ENCODE data around the gene CAPN5.

CAPN5 gene

DNA sequence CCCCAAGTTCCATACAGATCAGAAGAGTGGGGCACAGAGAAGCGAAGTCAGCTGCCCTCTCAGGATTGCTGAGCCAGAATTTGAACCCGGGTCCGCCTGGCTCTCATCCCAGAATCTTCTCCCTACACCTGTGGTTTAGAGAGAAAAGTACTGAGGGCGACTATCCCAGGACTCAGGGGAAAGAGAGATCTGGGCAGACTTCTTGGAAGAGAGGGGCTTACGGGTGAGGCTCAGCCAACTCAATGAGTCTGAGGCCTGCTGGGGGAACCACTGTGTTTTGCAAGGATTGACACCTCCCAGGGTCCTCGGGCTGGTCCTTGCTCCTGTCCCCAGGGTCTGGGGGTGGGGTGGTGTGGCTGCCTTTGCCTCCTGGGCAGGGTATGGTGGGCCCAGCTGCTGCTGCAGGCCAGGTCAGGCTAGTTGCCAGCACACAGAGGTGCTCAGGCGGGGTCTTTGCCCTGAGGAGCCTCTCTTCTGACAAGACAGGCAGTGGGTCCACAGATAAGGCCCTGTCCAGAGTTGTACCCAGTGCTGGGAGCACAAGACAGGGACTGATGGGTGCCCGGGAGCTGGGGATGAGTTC is 1.2 kb downstream of the CAPN5 start:
- FAIRE-seq: no peak

DNA sequence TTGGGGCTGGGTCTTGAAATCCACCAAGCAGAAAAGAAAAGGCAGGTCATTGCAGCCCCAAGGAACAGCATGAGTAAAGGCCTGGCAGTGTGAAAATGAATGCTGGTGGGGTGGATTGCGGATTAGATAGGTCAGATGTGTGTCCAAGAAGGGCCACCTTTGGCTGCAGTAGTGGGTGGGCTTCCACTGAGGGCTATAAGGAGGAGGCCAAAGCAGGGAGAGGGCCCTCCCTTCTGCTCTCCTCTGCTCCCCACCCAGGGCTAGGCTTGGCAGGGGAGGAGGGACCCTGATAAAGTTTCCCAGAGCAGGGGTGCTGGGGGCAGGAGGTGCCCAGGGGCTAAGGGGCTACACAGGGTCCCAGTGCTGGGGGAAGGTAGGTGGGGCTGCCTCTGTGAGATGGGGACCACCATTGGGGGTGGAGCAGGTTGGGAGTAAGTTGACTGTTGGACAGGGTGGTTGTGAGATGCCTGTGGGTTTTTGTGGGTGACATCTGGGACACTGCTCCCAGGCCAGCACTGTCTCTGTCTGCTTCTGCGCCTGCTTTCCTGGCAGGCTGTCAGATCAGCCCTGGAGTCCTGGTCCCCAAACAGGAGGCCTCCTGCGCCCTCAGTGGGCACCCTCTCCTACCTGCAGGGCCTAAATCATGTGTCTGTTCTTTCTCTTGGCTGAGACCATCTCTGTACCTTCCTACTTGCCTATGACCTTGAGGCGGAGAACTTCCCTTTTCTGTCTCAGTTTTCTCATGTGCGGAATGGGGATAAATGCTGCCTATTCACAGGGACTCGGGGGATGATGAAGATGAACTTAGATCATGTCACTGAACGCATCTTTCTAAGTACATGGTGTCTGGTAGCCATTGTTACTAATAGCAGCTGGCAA is 1.9 kb downstream of the CAPN5 start:
- FAIRE-seq: no peak

DNA sequence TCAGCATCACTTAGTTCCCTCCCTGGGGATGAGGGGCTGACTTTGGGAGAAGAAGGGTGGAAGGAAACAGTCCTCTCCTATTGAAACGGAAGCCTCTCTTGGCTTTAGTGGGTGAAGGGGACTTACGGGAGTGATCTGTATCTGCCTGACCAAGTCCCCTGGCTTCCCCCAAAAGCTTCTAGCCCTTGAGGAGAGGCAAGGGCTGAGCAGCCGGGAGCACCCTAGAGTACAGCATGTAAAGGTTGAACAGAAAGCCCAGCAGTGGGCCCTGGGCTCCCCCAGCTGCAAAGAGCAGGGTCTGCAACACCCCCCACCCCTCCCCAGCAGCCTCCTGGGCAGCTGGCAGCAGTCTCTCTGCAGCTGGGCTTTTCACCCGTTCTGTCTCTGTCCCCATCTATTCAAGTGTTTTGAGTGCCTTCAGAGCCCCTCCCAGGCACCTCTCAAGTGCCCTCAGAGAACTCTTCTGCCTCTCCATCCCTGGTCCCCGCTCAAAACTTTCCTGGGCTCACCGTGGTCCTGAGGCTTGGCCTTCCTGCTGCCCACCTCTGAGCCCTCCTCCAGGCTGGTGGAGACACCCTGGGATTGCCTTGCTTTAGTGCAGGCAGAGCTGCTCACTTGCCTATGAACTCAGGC is 2.7 kb downstream of the CAPN5 start:
- no peak for FAIRE-seq

DNA sequence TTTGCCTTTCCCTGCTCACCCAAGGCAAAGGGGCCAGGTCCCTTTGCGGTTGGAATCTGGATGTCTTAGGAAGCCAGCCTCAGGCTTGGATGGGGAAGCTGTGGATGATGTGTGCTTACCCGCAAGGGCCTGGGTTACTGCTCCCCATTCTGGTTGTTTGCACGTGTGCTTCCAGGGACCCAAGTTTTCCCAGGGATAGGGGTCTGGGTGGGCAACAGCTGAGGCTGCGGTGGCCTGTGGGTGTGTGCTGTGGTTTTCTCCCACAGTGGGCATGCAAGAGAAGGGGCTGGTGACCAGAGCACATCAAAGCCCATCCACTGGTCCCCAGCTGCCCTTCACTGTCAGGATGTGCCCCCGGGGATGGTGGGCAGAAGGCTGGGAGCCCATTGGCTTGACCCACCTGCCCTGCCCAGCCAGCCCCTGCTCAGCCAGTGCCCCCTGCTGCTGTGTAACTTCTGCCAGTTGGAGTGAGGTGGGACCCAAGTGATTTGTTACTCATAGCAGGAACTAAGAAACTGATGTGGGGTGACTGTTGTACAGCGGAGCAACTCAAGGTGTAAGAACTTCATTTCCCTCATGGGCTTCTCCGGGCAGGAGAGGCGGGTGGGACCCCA is 3.3 kb downstream of the CAPN5 start:
- no peak for FAIRE-seq

DNA sequence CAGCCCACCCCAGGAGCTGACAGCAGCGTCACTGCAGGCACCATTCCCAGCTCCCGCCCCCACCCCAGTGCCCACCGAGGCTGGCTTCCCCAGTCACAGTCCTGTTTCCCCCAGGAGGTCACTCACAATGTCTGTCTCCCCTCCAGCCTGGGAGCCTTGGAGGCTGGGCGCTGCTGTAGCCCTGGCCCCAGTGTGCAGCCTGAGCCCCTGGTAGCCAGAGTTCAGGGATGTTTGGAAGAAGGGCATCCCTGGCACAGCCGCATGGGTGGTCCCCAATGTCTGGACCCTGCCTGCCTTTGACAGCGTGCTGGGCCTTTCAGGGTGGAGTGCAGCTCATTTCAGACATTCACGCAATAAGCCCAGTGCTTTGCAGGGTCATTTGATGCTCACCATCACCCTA is 4.3 kb downstream of the CAPN5 start:
- FAIRE-seq: no peak

DNA sequence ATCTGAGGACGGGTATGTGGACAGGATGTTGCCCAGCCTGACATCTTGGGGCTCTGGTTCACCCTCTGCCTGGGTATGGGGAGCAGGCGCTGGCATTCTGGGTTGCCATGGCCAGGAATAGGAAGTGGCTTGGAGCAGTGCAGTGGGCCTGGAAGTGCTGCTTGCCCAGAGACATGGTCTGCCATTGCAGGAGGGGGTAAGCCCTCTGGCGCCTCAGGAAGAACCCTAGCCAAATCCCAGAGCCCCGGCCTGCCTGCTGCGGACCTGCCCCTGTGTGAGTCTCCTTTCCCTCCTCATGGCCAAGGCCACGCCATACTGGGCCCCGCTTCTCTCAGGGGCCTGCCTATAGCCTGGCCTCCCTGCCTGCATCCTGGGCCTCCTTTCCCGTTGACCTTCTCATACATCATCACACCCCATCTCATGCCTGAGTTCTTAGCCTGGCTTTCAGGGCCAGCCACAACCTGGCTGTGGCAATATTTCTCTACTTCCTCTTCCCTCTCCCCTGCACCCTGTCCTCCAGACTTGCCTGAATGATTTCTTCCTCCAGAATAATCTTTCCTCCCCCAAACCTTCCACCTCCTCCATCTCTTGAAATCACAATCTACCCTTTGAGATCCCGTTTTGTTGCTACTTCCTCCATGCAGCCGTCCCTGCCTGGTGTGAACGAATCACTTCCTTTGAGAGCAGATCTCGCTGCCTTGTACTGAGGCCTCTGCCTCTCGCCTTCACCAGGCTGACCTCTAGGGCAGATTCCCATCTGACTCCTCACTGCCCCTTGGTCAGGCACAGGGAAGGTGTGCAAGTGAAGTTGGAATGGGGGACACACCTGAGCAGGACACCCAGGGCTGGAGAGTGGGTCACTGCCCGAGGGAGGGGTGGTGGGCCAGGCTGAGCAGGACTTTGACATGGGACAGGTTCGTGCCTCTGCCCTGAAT is 5.2 kb downstream of the CAPN5 start:
- no peak for FAIRE-seq

DNA sequence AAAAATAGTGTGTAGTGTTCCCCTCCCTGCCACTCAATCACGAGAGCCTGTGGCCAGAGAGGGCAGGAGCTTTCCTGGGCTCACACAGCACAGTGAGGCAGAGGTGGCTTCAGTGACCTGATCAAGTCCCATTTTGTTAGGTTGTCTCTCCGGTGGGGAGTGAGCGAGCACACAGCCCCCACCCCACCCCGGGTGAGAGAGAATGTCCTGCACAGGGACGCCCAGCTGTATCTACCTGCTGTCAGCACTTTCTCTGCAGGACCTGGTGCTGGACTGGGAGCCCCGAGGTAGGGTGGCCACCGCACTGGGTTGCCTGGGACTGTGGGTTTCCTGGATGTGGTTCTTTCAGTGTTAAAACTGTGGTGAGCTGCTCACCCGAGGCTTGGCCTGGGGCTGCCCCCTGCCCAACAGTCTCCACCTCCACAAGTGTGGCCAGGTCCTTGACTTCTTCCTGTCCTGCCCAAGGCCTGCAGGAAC is 6.1 kb downstream of the CAPN5 start:
- FAIRE-seq: no peak

DNA sequence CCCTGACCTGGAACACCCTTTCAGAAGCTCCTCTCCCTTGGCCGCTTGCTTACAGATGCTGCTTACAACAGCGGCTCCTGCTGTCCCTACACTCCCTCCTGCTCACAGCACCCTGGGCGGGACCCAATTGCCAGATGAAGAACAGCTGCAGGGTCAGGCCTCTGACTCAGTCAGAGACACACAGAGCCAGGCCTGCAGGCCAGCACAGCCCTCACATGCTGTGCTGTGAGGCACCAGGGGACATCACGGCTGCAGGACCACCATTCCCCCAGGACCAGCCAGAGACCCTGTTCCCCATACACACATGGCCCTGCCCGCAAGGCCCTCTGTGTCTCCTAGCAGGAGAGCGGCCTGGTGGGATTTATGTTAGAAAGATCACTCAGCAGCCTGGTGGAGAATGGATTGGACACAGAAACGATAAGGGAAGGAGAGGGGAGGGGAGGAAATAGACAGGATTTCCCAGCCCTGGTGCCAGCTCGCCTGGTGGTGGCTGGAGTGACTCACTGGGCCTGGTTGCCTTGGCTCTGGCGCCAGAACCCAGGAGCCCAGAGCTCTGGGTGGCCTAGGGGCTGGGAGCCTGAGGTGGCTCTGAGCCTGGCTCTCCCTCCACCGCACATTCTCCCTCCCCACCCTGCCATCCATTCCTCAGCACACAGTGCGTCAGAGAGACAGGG is 6.7 kb downstream of the CAPN5 start:
- no peak for FAIRE-seq

DNA sequence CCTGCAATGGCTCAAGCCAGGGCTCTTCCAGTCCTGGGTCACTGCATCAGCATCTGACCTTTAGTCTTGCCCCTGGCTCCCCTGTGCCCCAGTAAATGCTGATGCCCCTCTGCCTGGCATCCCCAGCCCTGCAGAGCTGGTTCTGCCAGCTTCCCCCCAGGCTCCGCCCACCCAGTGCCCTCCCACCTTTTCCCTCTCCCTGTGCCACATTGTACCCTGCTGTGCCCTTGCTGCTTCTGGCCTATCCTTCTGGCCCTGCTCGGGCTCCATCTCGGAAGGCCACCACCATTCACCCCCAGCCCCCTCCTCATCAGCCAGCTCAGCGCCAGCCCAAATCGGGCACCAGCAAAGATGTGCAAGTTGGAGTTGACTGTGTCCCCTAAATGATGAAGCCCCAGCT is 7.4 kb downstream of the CAPN5 start:
- FAIRE-seq: no peak

DNA sequence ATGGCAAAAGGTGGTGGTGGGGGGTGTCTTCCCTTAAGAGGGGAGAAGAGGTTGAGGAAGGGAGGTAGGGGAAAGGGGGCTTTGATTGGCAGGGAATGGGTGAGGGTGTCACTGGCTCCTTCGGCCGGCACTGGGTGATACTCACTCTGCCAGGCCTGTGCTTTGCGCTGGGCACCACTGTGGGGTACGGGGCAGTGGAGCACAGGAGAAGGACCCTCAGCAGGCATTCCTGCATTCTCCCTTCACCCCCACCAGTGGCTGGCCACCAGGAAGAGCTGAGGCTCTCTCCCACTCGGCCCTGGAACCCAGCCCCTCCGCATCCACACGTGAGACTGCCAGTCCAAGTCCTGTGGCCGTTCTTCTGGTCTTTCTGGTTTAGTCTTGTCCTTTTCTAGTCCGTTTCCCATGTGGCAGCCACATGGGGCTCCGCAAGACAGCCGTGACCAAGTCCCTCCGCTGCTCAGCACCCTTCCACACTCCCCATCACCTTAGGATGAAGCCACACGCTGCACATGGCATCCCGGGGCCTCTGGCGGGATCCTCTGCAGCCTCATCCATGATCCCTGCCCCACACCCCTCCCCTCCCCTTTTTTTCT is 8.0 kb downstream of the CAPN5 start:
- FAIRE-seq: no peak

DNA sequence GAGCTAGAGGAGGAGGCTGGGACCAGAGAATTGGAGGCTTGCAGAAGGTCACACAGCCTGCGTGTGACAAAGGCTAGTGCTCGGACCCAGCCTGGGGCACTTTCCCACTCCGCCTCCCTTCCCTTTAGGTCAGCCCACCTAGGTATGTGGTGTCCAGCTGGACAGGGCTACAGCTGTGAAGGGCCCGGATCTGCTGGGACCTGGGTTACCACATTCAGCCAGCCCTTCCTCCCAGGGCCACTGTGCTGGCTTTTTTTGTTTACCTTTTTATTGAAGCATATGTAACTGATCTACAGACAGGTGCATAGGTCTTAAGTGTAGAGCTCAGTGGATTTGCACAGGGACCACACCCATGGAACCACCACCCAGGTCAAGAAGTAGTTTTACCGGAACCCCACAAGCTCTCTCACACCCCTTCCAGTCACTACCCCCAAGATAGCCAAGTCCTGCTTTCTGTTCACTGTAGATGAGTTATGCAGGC is 8.7 kb downstream of the CAPN5 start:
- no peak for FAIRE-seq

DNA sequence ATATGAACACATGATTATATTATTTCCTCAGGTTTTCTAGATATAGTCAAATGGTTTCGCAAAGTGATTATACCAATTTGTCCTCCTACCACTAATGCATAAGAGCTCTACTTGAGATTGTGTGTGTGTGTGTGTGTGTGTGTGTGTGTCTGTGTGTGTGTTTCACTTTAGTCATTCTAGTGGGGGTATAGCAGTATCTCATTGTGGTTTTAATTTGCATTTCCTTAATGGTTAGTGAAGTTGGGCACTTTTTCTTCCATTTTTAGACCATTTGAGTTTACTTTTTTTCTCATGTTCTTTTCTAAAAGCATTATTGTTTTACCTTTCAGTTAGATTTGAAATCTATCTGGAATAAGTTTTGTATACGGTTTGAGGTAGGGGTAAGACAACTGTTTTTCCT is 12.9 kb downstream of the CAPN5 start:
- FAIRE-seq: no peak

DNA sequence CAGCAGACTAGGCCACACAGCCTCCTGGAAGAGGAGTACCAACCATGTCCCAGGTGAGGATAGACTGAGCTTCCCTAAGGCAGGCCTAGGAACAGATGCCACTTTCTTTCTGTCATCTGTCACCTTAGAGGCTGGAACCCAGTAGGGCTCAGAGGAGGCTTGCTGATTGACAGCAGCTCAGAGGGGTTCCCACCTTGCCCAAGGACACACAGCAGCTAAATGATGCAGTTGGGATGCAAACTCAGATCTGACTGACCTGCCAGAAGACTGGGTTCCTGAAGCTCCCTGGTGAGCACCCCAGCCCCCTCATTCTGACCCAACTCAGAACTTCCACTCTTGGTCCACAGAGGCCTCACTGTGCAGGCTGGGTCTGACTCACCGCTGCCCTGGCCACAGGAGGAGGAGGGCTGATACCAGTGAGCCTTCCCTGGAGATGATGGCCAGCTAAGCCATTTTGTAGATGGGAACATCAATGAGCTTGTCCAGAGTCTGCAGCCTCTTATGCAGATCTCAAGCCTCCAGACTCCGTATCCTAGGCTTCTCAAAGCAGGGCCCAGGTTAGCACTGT is 14.0 kb downstream of the CAPN5 start:
- FAIRE-seq: no peak

DNA sequence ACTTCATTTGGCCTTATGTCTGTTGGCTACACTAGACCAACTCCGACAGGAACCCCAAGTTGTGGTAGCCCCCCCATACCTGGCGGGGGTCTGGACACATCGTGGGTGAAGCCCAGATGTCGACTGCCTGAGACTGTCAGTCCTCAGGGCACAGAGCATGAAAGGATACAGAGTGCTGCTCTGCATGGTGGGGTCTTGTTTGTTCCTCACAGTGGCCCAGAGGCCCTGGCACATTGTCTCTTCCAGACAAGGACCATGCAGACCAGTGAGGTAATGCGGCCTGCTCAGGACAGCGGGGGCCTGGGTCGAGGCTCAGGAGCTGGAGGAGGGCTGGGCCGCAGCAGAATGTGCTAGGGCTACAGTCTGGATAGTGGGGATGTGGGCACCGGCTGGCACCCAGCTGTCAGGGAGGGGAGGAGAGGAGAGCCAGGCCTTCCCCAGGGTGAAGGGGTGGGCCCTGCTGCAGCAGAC is 14.6 kb downstream of the CAPN5 start:
- no peak for FAIRE-seq

DNA sequence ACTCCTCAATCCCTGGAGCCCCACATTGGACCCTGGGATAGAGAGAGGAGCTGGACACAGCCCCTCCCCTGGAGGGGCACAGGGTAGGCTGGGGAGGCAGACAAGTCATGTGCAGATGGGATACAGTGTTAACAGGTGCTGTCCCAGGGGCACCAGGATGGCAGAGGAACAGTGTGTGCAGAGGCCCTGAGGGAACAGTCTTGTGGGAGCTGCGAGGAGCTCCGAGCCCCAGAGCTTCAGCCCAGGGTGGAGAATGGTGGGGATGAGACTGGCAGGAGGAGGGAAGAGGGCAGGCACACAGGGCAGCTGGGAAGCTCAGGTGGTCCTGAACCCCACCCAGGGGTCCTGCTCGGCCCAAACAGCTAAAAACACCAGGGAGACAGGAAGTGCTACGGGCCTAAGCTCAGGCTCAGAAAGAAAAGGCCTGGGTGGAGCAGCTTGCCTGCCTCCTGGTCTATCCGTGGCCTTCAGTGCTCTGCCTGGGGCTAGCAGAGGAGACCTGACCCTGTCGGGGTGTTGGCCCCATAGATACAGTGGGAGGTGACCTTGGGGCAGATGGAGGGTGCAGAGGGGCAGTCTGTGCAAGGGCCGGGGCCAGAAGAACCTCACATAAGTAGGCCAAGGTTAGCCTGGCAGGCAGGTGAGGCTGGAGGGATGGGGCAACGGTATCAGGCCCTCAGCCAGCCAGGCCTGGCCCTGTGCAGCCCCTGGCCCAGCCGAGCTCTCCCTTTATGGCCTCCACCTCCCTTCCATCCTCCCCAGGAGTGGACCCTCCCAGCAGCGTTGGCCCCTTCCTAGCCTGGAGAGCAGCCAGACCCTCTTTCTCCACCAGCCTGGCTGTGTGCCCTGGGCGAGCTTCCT is 15.4 kb downstream of the CAPN5 start:
- FAIRE-seq: no peak

DNA sequence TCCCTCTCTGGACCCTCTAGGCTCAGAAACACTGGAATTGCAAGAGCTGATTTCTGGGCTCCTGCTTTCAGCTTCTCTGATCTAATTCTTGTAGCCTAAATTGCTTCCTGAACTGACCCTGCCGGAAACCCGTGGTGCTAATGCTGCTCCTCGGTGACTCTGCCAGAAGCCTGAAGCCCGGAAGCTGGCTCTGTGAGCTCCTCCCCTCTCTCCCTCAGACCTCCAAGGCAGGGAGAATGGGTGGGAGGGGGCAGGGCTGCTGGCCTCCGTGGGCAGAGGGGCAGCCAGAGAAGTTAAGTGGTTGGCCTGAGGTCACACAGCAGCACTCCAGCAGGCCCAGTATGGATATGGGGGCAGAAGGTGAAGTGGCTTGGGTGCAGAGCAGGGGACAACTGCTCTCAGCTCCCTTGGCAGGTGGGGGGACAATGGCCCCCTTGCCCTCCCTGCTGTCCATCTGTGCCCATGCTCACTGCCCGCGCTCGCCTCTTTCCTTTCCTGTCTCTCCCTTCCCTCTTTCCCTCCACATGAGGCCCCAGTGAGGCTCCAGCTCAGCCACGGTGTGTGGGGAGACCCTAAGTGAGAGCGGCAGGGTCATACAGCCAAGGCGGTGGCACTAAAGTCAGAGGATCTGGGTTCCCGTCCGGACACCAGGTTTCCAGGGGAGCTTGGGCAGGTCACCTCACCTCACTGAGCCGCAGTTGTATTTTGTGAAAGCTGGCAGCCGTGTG is 16.2 kb downstream of the CAPN5 start:
- no peak for FAIRE-seq

DNA sequence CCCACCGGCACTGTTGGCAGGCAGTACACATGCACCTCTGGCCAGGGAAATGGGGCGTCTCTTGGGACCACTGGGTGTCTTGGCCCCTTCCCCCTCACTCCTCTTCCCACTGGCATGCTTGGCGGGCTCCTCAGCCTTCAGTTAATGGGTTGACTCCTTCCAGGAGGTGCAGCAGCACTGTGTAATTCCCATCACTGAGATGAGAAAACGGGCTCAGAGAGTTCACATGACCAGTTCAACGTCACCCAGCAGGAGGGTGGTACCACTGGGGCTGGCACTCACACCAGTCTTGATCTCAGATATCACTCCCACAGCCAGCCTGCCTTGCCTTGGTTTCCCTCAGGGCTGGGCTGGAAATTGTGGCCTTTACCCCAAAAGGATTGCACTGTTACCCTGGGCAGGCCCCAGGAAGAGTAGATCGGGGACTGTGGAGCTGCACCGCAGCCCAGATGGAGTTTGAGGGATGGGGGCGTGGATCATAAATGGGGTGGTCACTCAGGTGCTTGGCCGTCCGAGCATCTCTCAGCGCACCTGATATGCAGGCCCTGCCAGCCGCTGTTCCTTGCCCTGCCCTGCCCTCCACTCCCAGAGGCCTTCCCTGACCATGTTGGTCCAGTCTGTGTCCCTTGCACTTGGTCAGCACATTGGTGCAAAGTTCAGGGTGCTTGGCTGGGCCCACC is 16.9 kb downstream of the CAPN5 start:
- no peak for FAIRE-seq

DNA sequence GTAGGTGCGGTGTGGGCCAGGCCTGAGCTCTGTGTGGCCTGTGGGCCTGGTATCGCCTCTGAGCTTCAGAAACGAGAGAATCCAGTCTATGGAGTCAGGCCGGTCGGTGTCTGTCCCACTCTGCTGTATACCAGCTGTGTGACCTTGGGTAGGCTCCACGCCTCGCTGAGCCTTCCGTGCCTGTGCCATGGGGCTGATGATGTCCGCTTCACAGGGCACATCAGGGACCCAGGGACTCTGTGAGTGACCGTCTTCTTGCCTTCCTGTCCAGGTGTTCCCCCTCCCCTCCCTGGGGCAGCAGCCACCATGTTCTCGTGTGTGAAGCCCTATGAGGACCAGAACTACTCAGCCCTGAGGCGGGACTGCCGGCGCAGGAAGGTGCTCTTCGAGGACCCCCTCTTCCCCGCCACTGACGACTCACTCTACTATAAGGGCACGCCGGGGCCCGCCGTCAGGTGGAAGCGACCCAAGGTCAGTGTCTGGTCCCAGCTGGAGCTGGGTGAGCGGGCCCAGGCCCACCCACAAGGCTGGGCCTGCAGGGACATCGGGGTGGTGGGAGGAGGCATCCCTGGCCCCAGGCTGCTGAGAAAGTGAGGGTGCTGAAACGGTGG is 17.9 kb downstream of the CAPN5 start:
- no peak for FAIRE-seq
